ENCODE measurements around the gene MGRN1.
A peak's percentile ranks its signal among the peaks of the same experiment; 100 is the strongest.

- TF ChIP-seq POLR2A (IDR thresholded peaks at IDR 0.05) (peak in 1 of 2 donors; percentile 56), CTCF (IDR thresholded peaks at IDR 0.05) (no peak)
These were observed 109.6 kb downstream of the MGRN1 start, which contains the start of the genes ANKS3 and DNAAF8 for GRCh38 chr16:4734063-4734729.
